NCI-H748 (cell line): Measurements from ENCODE around the gene ARHGAP20.

ENCODE experiments used
- DNase-seq: peaks from one replicate; lab custom pipeline; 2025; ENCODE audit not compliant: unreplicated experiment; lab: John Stamatoyannopoulos, UW

Gene ARHGAP20

DNA sequence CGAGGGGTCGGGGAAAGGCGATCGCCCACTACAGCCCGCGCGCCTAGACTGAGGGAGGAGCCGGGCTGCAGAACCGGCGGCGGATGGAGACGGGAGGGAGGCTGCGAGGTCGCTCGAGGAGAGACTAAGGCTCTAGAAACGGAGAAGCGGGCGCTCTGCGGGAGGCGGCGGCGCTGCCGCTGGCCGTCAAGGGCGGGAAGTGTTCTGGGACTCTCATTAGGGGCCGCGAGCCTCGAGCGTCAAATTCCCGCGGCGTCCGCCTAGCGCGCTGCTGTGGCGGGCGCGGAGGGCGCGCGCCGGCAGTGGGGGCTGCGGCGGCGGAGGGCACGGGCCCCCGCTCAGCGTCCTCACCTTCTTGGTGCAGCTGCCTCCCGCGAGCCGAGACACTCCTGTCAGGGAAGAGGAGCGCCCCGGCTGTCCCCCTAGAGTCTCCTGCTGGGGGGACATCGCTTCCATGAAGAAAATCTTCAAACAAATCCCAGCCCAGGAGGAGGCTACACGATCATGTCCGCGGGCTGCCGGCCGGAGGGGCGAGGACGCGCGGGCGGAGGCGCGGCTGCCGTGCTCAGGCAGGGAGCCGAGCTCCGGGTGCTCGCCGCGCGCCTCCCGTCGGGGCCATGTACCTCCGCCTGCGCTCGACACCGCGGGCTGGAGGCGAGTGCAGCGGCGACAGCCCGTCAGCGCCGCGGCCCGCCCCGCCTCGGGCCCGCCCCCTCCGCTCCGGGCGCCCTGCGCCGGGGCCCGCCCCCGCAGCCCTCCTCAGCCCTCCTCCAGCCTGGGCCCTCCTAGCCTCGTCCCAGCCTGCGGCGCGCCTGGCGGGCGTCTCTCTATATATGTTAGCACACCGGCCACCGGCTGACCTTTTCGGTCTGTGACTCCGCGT, at the start of gene ARHGAP20:
Gene ARHGAP20, minus strand, starts transcription at position 662 of the 883 bp plus-strand sequence. Its CDS starts 206 bp downstream, at position 456.
- peak; percentile 81 for DNase-seq

GRCh38 chr11:110761991-110762390, 49.8 kb upstream of the ARHGAP20 start:
- peak; percentile 16 for DNase-seq

DNA sequence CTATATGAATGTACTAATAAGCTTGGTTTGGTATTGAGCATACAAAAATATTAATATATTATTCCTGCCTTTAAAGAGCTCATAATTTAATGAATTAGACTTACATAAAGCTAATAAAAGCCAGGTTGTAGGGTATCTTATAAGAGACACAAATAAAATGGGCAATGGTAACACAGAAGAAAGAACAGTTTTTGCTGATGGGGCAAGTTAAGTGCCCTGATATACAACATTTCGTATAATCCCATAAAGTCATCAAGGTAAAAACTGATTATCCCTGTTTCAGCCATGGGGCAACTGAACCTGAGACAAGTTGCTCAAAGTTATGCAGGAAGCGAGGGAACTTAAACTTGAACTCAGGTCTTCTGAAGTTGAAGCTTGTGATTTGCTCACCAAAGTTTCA, 48.9 kb upstream of the ARHGAP20 start:
- no peak for DNase-seq

DNA sequence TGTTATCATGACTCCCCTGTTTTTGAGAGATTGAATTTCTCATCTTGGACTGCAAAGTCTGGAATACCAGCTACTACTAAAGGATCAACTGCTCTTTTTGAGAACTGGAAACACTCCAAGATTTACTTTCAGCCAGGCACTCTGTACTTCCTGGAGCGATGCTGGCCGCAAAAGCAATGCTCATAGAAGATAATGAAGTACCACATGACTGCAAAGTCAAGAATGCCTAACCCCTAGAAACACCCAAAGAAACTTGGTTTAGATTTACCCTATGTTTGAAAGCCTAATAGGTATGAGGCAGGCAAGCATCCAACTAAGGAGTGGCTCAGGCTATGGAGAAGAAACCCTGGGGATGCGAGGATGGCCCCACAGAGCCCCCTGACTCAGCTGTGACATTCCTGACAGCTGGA, 47.7 kb upstream of the ARHGAP20 start:
- no peak for DNase-seq

- DNase-seq = no peak
These were observed 45.9 kb upstream of the ARHGAP20 start for GRCh38 chr11:110757962-110758755.

- no peak for DNase-seq
These were observed 44.8 kb upstream of the ARHGAP20 start for GRCh38 chr11:110757066-110757465.

DNA sequence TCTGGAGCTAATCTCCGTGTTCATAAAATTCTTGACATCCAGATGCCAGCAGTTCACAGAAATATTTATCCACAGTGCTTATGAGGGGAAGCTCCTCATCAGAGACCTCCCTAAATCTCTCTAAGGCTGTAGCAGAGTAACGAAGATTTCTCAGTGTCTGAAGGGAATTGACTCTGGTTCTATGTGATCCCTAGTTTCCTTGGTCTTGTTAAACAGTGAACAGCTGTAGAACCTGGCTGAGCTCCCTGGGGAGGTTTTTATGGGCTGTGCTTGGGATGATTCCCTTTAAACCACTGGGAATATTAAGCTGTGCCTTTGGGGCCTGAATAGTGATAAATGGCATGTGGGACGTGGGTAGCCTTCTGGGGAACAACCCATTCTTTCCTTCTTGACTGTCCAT, 43.7 kb upstream of the ARHGAP20 start:
- DNase-seq = no peak

- DNase-seq = no peak
These were observed 40.7 kb upstream of the ARHGAP20 start for GRCh38 chr11:110752890-110753289.

GRCh38 chr11:110750100-110750499, 37.9 kb upstream of the ARHGAP20 start:
- no peak for DNase-seq

GRCh38 chr11:110747531-110747930, 35.3 kb upstream of the ARHGAP20 start:
- no peak for DNase-seq

GRCh38 chr11:110738641-110739040, 26.4 kb upstream of the ARHGAP20 start:
- DNase-seq = no peak

- no peak for DNase-seq
These were observed 25.4 kb upstream of the ARHGAP20 start for GRCh38 chr11:110737593-110737992.

DNA sequence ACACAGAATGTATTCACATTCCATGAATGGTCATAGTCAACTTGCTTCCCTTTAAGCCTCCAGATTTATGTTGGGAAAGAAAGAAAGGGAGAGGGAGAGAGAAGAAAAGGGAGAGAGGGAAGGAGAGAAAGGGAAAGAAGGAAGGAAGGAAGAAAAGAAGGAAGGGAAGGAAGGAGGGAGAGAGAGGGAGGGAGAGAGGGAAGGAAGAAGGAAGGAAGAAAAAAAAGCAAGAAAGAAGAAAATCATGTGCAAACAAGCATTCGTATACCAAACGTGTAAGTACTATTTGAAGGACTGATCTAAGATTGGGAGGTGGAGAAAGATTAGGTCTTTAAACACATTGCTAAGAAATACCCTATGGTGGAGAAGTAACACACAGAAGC, 23.9 kb upstream of the ARHGAP20 start:
- no peak for DNase-seq

GRCh38 chr11:110735455-110736170, 23.4 kb upstream of the ARHGAP20 start:
- DNase-seq = no peak

DNA sequence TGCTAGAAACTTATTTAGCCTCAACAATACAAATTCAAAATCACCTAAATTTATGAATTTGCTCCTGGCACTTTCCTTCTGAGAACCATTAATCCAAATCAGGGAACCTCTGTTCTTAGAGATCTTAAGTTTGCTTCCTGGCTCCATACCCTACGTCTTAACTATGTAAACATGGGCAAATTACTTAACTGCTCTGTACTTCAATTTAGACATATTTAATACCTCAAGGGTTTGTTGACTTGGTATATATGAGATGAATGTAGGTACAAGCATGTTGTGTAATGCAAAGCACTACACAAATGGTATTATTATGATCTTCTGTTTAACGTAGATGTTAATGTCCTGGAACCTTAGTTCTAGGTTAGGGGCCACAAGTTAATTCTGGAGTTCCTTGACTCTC, 22.6 kb upstream of the ARHGAP20 start:
- no peak for DNase-seq

DNA sequence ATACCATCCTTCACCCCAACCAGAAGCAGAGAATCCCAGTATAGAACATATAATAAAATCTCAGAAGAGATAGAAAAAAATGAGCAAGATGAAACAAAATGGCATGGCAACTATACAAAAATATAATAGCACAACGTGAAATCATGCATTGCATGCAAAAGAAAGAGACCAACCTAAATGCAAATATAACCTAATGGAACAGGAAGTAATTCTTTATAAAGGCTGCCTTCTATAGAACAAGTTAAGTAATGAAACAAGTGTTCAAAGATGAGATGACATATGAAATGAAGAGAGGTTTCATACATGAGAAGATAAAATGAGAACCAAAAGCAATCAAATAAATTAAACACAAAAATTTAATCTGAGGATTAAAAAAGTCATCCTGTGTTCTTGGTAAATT, 18.5 kb upstream of the ARHGAP20 start:
- DNase-seq = no peak

GRCh38 chr11:110728883-110729282, 16.6 kb upstream of the ARHGAP20 start:
- no peak for DNase-seq

DNA sequence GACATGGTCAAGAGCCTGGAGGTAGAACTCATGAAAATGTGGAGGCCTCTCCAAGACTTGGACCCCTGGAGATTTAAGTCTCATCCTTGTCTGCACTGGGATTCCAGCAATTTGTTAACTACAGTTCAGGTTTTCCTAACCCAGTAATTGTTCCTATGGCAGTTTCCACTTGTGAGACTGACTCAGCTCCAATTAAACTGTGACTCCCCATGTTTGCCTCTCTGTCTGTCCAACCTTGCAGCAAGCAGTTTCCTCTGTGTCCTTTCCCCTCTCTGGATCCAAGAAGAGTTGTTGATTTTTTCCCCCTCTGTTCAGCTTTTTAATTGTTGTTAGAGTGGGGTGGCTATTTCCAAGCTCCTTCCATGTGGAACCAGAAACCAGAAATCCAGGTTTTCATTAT, 16.2 kb upstream of the ARHGAP20 start:
- no peak for DNase-seq

GRCh38 chr11:110724358-110724757, 12.1 kb upstream of the ARHGAP20 start:
- DNase-seq = no peak

DNA sequence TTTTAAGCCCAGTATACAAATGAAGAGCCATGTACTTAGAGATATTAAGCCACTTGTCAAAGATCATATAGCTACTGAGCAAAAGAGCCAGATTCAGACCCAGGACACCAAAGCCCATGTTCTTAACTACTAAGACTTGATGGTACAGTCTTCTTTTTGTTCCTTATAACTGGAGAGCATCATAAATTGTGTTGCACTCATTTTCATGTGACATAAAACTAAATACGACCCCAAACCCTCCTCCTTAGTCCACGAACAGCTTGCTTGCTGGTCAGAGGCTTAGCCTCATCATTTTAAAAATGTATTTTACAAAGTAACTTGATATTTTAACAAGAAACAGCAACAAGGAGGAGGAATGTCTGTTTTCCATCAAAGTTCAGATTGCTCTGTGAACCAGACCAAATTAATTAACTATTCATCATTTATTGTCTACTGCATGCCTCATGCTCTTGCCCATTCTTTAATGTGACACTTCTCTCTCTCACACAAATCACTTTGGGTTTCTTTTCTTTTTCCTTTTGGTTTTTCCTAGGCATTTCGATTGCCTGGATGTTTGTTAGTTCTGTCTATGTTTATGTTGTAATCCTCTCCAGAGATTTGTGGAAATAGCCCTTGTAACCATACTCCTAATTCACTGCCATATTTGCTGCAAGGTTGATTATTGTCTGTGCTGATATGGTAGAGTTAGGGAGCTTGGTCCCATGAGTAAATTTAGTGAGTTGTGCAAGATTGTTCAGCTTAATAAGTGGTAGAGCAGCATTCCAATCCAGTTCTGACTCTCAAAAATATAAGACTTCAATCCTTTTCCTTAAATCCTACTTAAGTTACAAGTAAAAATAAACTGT, 8.4 kb upstream of the ARHGAP20 start:
- no peak for DNase-seq

DNA sequence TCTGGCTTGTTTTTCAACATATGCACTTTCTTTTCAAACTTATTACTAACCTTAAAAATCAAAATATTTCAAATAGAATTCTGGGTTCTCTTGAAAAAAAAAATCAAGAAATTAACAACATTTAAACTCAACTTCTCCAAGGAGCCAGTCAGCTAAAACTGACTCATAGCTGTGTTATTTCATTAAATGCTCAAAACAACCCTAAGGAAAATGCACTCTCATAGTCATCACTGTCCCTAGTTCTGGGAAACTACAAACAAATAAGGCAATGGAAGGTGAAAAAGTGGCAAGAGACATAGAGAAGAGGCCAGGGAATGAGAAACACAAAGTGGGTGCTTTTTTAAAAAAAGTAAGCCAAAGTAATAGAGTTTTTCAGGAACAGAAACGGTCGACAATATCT, 4.1 kb upstream of the ARHGAP20 start:
- DNase-seq = no peak
